Right atrium auricular region (tissue), 2 donors: ENCODE results near the gene CCNC. TPM values are rescaled to one million over a fixed set of nuclear protein-coding genes. Genes with fewer than 3 reads are reported as not detected.

Source experiments
- DNase-seq: peaks from one replicate; pipeline ENCODE4 v3.0.0-alpha.2; 2019; ENCODE audit warnings: low spot score
- H3K27ac ChIP-seq, 2 donors: fragments of 200-600 bp; sonication (generic); 1 replicate in 1 of 2; 2 replicates in 1 of 2; pipeline ENCODE4 v1.5.1; 2016 to 2019
- H3K27me3 ChIP-seq, 2 donors: fragments of 200-600 bp; sonication (generic); one replicate each; pipeline versions ENCODE4 v1.5.1 to v1.6.0; 2017 to 2019
- H3K36me3 ChIP-seq: fragments of 200-600 bp; sonication (generic); one replicate; pipeline ENCODE4 v1.5.1; 2016
- H3K4me1 ChIP-seq, 2 donors: fragments of 200-600 bp; sonication (generic); one replicate each; pipeline versions ENCODE4 v1.5.1 to v1.6.0; 2017 to 2019
- H3K4me3 ChIP-seq, 2 donors: fragments of 200-600 bp; sonication (generic); 1 replicate in 1 of 2; 2 replicates in 1 of 2; pipeline ENCODE4 v1.5.1; 2017 to 2019; ENCODE audit warnings: mild to moderate bottlenecking in 1 of 2, moderate library complexity in 1 of 2
- H3K9me3 ChIP-seq, 2 donors: fragments of 200-600 bp; sonication (generic); one replicate each; pipeline ENCODE4 v1.5.1; 2019
- CTCF ChIP-seq, 2 donors: fragments of 200-600 bp; sonication (generic); IDR thresholded peaks; one replicate each; pipeline ENCODE4 v1.5.1; 2019; ENCODE audit warnings: antibody characterized with exemption in 2 of 2
- total RNA-seq, 2 donors: library from RNA; depleted of rRNA; stranded (reverse); fragments of >200 nt; gene quantifications; one replicate each; pipeline ENCODE4 v1.1.0, GENCODE V29; 2016

Gene CCNC
- total RNA-seq, 2 donors from 2014 or later, result 17.6 to 23.1 TPM

GRCh38 chr6:99579781-99580180 lies 11.3 kb upstream of the CCNC start:
- no peaks in the 10 kb centered on the region for H3K4me1 ChIP-seq
- no peak for TF ChIP-seq CTCF (IDR thresholded peaks at IDR 0.05)
- DNase-seq, result no peak
- H3K27ac ChIP-seq, result no peak overlapping the region
- H3K9me3 ChIP-seq, result no peaks in the 10 kb centered on the region
- H3K27me3 ChIP-seq, result no peaks in the 10 kb centered on the region
- H3K4me3 ChIP-seq, result no peak overlapping the region
- no peaks in the 10 kb centered on the region for H3K36me3 ChIP-seq

GRCh38 chr6:99575544-99576227 lies 7.2 kb upstream of the CCNC start:
- TF ChIP-seq CTCF (IDR thresholded peaks at IDR 0.05), result no peak
- Histone ChIP-seq H3K9me3 (no peaks in the 10 kb centered on the region), H3K27ac (no peak overlapping the region), H3K36me3 (no peaks in the 10 kb centered on the region), H3K4me3 (no peak overlapping the region), H3K27me3 (no peaks in the 10 kb centered on the region), H3K4me1 (no peaks in the 10 kb centered on the region)
- DNase-seq, result no peak

DNA sequence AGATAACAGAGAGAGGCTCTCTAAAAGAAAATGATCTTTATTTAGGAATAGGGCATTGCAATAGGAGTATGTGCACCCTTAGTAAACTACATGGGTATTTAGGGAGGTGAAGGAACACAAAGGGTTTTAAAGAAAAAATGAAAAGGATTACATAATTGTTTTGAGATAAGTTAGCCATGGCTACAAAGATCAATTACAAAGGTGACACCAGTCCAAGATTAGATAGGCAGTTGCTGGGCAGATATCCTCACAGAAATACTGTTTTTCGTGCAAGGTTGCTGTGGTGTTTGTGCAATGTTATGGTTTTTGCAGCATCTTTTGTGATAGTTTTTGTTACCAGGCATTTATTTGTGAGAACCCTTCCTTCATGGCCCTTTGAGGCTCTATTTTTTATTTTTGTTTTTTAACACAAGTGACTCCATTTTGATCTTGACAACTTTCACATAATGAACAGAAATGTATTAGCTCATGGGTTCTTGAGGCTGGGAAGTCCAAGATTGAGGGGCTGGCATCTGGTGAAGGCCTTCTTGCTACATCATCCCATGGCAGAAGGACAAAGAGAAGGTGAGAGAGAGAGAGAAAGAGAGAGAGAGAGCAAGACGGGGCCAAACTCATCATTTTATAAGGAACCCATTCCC lies 5.6 kb upstream of the CCNC start:
- Histone ChIP-seq H3K36me3 (no peaks in the 10 kb centered on the region), H3K4me1 (no peaks in the 10 kb centered on the region), H3K9me3 (no peaks in the 10 kb centered on the region), H3K27me3 (no peaks in the 10 kb centered on the region), H3K4me3 (no peak overlapping the region), H3K27ac (no peak overlapping the region)
- no peak for TF ChIP-seq CTCF (IDR thresholded peaks at IDR 0.05)
- DNase-seq, result no peak

DNA sequence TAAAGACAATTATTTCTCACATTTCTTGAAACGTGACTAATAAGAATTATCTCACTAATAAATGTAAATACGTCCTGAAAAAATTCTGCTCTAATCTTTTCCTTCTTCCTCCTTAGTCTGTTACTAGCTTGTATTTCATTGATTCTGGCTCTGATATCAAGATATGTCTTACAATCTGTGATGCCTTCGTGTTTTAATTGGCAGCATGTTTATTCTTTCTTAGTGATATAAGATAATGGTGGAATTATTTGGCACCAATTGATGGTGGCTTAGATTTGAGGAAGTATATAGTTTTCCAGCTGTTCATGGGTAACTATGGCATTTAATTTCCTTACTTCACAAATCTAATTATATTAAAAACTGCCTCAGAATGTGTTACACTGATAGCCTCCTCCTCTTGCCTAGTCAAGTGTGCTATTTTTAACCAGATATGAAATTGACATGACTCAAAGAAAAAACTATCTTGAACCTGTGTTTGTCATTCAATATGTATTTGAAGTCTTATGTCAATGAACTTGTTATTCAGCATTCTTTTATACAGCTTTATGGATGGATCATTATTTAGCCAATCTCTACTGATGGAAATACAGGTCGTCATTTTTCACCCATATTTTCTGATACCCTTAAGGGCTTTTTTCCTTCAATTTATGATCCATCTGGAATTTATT lies 5.3 kb downstream of the CCNC start:
- Histone ChIP-seq H3K36me3 (peaks cover 8% of the 10 kb centered on the region), H3K9me3 (no peaks in the 10 kb centered on the region), H3K4me1 (peaks cover 0 to 31% of the 10 kb centered on the region in 2 donors), H3K27ac (peak overlapping the region in 1 of 2 donors; percentile 43), H3K27me3 (no peaks in the 10 kb centered on the region), H3K4me3 (no peak overlapping the region)
- DNase-seq, result no peak
- TF ChIP-seq CTCF (IDR thresholded peaks at IDR 0.05), result no peak

DNA sequence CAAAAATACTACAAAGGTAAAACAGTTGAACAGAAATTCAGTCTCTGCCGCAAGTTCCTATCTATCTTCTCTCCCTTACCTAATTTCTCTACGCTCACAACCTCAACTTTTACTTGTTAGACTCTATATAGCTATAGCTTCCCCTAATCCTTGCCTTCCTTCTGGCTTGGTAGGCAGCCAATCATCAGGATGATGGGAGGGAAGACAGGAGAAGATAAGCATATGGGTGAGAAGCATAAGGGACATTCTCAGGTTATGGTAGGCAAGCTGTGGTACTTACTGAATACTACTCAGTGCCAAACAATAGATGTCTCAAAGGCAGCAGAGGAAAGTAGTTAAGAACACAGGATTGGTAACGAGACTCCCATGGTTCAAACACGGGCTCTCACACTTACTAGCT lies 7.8 kb downstream of the CCNC start:
- no peak for DNase-seq
- Histone ChIP-seq H3K4me1 (peaks cover 0 to 11% of the 10 kb centered on the region in 2 donors), H3K9me3 (no peaks in the 10 kb centered on the region), H3K36me3 (peaks cover 31% of the 10 kb centered on the region), H3K4me3 (no peak overlapping the region), H3K27ac (no peak overlapping the region), H3K27me3 (no peaks in the 10 kb centered on the region)
- no peak for TF ChIP-seq CTCF (IDR thresholded peaks at IDR 0.05)
